LNCaP clone FGC (cell line): Measurements from ENCODE around the gene KCNQ1.

Source experiments
- DNase-seq: peaks from one replicate; pipeline ENCODE4 v3.0.0-alpha.2; 2011; ENCODE audit warnings: low read depth
- H3K4me3 ChIP-seq: 2 replicates; pipeline ENCODE4 v1.5.1; 2011; ENCODE audit warnings: mild to moderate bottlenecking, low read depth, low read length, control low read depth
- TF ChIP-seq, protein P1 (sequence below): IDR thresholded peaks from 2 replicates; pipeline ENCODE4 v1.5.1; 2012; ENCODE audit warnings: mild to moderate bottlenecking; ENCODE audit not compliant: control insufficient read depth, insufficient read depth; ENCODE audit errors: extremely low read depth

The KCNQ1 gene

DNA sequence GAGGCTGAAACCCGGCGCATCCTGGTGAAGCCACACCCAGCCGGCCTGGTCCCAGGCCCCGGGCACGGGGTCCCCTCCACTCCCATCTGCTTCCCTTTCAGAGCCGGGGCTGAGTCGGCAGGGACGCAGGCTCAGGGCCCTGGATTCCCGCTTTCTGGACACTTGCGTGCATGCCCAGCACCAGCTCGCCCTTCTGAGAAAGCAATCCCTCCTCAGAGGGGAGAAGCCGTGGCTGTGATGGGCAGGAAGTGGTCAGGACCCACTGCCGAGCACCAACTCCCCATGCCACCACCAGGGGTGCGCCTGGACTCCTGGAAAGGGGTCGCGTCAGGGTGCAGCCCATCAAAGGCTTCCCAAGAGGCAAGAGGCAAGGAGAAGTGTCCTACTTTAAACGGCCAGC lies 425.7 kb downstream of the KCNQ1 start:
- TF ChIP-seq, protein P1, sequence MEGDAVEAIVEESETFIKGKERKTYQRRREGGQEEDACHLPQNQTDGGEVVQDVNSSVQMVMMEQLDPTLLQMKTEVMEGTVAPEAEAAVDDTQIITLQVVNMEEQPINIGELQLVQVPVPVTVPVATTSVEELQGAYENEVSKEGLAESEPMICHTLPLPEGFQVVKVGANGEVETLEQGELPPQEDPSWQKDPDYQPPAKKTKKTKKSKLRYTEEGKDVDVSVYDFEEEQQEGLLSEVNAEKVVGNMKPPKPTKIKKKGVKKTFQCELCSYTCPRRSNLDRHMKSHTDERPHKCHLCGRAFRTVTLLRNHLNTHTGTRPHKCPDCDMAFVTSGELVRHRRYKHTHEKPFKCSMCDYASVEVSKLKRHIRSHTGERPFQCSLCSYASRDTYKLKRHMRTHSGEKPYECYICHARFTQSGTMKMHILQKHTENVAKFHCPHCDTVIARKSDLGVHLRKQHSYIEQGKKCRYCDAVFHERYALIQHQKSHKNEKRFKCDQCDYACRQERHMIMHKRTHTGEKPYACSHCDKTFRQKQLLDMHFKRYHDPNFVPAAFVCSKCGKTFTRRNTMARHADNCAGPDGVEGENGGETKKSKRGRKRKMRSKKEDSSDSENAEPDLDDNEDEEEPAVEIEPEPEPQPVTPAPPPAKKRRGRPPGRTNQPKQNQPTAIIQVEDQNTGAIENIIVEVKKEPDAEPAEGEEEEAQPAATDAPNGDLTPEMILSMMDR, result no peak
- DNase-seq, result no peak

DNA sequence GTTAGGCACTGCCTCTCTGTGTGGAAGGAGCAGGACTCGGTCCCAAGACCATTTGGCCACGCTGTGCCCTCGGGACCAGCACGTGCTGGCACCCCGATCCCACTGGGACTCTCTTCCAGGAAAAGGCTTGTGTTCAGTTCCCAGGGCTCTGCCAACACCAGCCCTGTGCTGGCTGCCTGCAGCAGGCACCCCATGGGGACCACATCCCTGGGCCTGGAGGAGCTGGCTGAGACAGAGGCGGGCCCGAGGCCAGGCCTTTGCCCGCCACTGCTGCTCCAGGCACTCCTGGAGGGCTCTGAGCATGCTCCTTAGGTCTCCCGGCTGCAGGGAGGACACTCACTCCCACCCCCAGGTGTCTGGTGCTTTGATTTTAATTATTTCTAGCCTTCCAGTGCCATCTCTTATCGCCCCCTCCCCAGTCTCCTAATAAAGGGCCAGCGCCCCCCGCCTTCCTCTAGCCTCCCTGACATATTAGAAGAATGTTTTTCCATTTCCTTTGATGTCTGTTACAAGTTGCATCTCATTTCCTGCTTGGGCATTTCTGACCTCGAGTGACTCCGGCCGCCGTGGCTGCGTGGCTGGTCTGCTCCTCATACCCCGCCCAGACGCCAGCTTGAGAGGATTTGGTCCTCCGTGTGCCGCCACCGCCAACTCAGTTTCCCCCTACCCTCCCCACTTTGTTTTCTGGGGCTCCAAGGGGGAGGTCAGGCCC lies 426.3 kb downstream of the KCNQ1 start:
- TF ChIP-seq, protein P1, result no peak
- no peak overlapping the region for H3K4me3 ChIP-seq
- no peak for DNase-seq

More for the DNA sequence above, 425.7 kb downstream of the KCNQ1 start:
- H3K4me3 ChIP-seq, result no peak overlapping the region

DNA sequence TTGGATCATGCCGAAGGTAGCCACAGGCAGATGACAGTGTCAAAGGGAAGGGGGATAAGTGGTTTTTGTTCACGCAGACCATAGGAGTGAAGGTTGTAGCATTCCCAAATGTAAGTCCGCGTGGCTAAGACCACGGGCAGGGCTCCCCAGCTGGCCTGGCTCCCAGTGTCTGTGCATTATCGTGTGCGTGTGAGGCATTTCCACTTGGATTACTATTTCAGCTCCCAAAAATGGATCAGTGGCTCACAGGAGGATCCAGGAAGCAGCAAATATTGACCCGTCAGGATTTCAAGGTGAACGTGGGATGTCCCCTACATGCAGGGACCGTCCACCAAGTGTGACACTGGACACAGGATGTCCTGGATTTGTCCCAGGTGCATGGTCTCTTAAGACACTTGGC lies 430.2 kb downstream of the KCNQ1 start:
- TF ChIP-seq, protein P1, result no peak
- DNase-seq, result no peak
- H3K4me3 ChIP-seq, result no peak overlapping the region

DNA sequence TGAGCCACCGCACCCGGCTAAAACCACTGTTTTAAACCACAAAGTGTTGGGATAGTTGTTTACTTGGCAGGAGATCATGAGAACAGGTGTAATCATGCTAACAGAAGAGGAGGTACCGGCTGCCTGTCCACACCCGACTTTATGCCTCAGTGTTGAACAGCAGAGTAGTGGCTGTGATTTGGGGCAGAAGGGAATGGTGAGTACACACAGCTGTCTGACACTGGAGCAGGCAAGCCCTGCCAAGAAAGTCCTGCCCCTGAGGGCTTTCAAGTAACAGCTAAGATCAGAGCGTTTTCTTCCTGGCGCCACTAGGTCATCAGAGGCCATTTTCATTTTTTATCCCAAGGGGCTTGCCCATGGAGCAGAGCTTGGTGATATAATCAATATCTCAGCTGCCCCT lies 432.7 kb downstream of the KCNQ1 start:
- TF ChIP-seq, protein P1, result no peak
- DNase-seq, result no peak

DNA sequence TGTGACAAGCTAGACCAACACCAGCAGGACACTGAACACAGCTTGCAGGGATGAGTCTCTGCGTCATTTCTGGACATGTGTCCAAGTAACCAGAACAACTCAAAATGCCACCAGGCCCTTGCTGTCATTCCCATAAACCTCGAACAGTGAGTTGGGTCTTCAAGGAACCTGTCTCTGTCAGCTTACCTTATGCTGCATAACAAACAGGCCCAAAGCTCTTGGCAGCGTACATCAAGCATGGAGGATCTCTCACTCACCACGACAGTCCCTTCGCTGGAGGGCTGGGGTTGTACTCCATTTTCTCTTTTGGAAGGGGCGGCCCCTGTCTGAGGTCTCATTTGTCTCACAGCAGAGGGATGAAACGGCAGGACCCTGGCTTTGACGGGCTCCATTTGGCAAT lies 434.0 kb downstream of the KCNQ1 start:
- H3K4me3 ChIP-seq, result no peak overlapping the region
- TF ChIP-seq, protein P1, result no peak
- DNase-seq, result no peak

More for the DNA sequence above, 432.7 kb downstream of the KCNQ1 start:
- no peak overlapping the region for H3K4me3 ChIP-seq

DNA sequence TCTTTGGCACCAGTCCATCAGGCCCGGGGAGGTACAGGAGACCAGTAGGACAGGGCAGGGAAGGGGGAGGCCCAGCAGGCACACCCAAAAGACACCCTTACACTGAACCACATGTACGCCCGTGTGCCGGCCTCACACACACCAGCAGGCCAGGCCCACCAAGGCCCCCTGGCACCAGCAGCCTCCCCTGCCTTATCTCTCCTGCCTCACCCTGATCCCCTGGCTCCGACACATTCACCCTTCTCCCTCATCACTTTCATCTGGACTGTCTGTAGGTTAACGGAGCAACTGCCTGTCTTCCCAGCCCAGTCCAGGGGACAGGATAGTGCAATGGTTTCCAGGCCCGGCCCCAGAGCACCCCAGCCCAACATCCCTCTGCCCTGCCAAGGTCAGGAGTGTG lies 435.8 kb downstream of the KCNQ1 start:
- H3K4me3 ChIP-seq, result no peak overlapping the region
- TF ChIP-seq, protein P1, result no peak
- no peak for DNase-seq
